ENCODE data around the gene COLEC11.
"Not testable (repeated sequence)": the region's sequence is repeated elsewhere in the genome, so short reads cannot be mapped to it uniquely, and the experiment has no call there.

The COLEC11 gene

GRCh38 chr2:3611589-3611988 is 16.7 kb downstream of the COLEC11 start:
- Mint-ChIP-seq H3K36me3 (ENCODE audit: low read depth) (no peaks in the 10 kb centered on the region), H3K27ac (no peak overlapping the region), H3K4me1 (peaks cover 17% of the 10 kb centered on the region), H3K9me3 (peaks cover 33% of the 10 kb centered on the region), H3K27me3 (ENCODE audit: low read depth, poor library complexity) (peaks cover 9% of the 10 kb centered on the region), H3K4me3 (no peak overlapping the region)
- no peak for DNase-seq
- no peak for TF ChIP-seq CTCF (IDR thresholded peaks at IDR 0.05)

- Mint-ChIP-seq H3K9me3 (peaks cover 45% of the 10 kb centered on the region), H3K27me3 (ENCODE audit: low read depth, poor library complexity) (peaks cover 9% of the 10 kb centered on the region), H3K36me3 (ENCODE audit: low read depth) (peaks cover 5% of the 10 kb centered on the region), H3K27ac (no peak overlapping the region), H3K4me3 (no peak overlapping the region), H3K4me1 (peaks cover 14% of the 10 kb centered on the region)
- no peak for TF ChIP-seq CTCF (IDR thresholded peaks at IDR 0.05)
- DNase-seq, result no peak
Observed at GRCh38 chr2:3612639-3613523, 18.0 kb downstream of the COLEC11 start.

- Mint-ChIP-seq H3K4me3 (no peak overlapping the region), H3K9me3 (peaks cover 52% of the 10 kb centered on the region), H3K27me3 (ENCODE audit: low read depth, poor library complexity) (peaks cover 8% of the 10 kb centered on the region), H3K4me1 (peaks cover 10% of the 10 kb centered on the region), H3K36me3 (ENCODE audit: low read depth) (peaks cover 8% of the 10 kb centered on the region), H3K27ac (no peak overlapping the region)
- no peak for TF ChIP-seq CTCF (IDR thresholded peaks at IDR 0.05)
- DNase-seq, result no peak
Observed at GRCh38 chr2:3613524-3613905, 18.6 kb downstream of the COLEC11 start.

- H3K27me3 Mint-ChIP-seq (ENCODE audit: low read depth, poor library complexity); H3K4me1 Mint-ChIP-seq; H3K36me3 Mint-ChIP-seq (ENCODE audit: low read depth); DNase-seq; H3K27ac Mint-ChIP-seq; H3K4me3 Mint-ChIP-seq: not testable (repeated sequence)
- peaks cover 54% of the 10 kb centered on the region for H3K9me3 Mint-ChIP-seq
Observed at GRCh38 chr2:3614743-3615142, 19.8 kb downstream of the COLEC11 start.

GRCh38 chr2:3615541-3616200 is 20.8 kb downstream of the COLEC11 start:
- H3K4me1 Mint-ChIP-seq; H3K27ac Mint-ChIP-seq; H3K36me3 Mint-ChIP-seq (ENCODE audit: low read depth); H3K4me3 Mint-ChIP-seq; DNase-seq: not testable (repeated sequence)
- H3K9me3 Mint-ChIP-seq, result peaks cover 63% of the 10 kb centered on the region
- H3K27me3 Mint-ChIP-seq (ENCODE audit: low read depth, poor library complexity), result peaks cover 13% of the 10 kb centered on the region

- H3K9me3 Mint-ChIP-seq, result peaks cover 71% of the 10 kb centered on the region
- not testable (repeated sequence) for H3K27ac Mint-ChIP-seq; H3K4me3 Mint-ChIP-seq; H3K36me3 Mint-ChIP-seq (ENCODE audit: low read depth); H3K4me1 Mint-ChIP-seq; DNase-seq
- H3K27me3 Mint-ChIP-seq (ENCODE audit: low read depth, poor library complexity), result peaks cover 13% of the 10 kb centered on the region
Observed at GRCh38 chr2:3616435-3617197, 21.7 kb downstream of the COLEC11 start.

- no peak overlapping the region for H3K27ac Mint-ChIP-seq
Observed at GRCh38 chr2:3617198-3617890, 22.4 kb downstream of the COLEC11 start.

More at GRCh38 chr2:3617198-3617890, 22.4 kb downstream of the COLEC11 start:
- TF ChIP-seq CTCF (IDR thresholded peaks at IDR 0.05), result no peak
- Mint-ChIP-seq H3K27me3 (ENCODE audit: low read depth, poor library complexity) (peaks cover 13% of the 10 kb centered on the region), H3K9me3 (peaks cover 68% of the 10 kb centered on the region), H3K4me1 (no peaks in the 10 kb centered on the region), H3K36me3 (ENCODE audit: low read depth) (peaks cover 8% of the 10 kb centered on the region), H3K4me3 (no peak overlapping the region)
- no peak for DNase-seq

Measured in nephron progenitor cell (in vitro differentiated cells).